NCI-H187 treated with DMSO at 0.1 percent for 48 hours (cell line): ENCODE results near the gene PNMA1.
A peak's percentile ranks its signal among the peaks of the same experiment; 100 is the strongest.
"Not testable (repeated sequence)": the region's sequence is repeated elsewhere in the genome, so short reads cannot be mapped to it uniquely, and the experiment has no call there.

Experiments used
- DNase-seq: peaks from one replicate; lab custom pipeline; 2025; lab: John Stamatoyannopoulos, UW

The PNMA1 gene

DNA sequence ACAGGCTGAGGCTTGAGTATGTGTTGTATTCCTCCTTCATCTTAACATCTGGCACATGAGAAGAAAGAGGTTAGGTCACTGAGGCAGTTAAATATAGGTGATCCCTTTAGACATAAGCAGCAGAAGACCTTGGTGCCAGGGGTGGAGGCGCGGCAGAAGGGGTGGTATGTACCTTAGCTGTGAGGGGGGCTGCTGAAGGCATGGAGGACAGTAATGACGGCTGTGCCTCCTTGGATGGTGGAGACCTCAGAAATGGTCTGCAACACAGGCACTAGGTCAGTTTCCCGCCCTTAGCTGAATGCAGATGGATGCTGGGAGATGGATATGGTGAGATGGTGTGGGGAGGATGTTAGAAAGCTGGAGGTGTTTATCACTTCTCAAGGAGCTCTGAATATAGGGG is 1.5 kb upstream of the PNMA1 start:
- no peak for DNase-seq

DNA sequence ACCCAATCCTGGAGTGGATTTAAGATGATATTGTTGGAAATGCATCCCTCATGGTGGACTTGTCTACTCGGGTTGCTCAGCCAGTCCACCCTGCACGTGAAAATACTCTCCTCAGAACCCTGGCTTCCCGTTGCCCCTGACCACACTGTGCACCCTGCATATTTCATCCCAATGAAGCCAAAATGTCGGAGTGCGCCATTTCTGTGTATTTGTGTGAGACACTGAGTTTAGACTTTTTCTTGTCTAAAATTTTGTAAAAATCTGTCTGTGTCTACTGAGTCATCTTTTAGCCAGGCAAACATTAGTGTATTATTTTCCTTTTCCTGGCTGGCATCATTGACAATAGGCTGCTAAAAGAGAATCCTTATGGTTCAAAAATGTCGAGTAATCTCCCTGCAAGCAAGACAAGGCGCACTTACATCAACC is 485 bp upstream of the PNMA1 start:
- DNase-seq = no peak

DNA sequence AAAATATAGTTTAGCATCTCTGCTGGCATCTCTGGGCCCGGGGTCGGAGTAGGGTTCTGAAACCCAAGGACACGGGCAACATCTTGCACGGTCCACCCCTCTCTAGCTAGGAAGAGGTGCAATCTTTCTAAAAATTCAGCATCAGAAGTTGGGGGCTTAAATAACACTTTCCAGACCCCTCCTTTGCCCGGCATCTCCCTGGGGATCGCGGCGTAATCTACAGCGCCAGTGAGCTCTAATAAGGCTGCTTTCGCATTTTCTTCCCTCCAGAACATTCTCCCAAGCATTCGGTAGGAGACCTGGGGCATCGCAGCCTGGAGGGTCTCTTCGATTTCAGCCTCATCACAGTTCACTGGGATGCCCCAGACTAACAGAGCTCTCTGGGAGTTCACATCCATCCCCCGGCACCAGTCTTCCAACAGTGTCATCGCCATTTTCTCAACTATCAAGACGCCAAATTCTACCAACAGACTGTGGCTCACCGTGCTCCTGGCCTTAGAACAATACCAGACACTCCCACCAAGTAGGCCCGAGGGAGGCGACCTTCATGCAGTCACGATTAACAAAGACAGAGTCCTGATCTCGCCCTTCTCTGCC is 880 bp downstream of the PNMA1 start:
- no peak for DNase-seq

DNA sequence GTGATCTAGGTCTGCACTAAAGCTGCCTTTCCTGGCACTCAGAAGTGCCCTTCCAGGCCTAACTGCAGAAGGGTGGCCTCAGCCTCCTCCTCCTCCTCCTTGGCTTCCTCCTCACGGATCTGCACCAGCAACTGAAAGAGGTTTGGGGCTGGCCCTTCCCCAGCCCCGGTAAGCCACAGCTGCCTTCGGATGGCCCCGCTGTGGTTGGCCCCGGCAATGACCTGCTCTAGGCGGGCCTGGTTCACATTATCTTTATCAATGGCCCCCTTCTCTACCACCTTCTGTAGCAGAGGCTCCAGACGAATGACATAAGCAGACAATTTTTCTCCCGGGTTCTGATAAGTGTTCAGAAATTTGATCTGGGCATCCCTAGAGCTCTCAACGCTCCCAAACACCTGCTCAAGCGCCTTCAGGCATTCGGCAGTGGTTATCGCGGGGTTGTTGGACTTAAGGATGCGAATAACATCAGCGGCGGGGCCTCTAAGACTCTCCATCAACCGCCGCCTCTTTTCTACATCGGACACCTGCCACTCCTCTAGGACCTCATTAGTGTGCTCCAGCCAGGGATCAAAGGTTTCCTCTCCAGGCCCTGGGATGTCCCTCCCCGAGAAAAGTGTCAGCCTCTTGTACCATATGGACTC is 1.5 kb downstream of the PNMA1 start:
- peak; percentile 87 for DNase-seq

DNA sequence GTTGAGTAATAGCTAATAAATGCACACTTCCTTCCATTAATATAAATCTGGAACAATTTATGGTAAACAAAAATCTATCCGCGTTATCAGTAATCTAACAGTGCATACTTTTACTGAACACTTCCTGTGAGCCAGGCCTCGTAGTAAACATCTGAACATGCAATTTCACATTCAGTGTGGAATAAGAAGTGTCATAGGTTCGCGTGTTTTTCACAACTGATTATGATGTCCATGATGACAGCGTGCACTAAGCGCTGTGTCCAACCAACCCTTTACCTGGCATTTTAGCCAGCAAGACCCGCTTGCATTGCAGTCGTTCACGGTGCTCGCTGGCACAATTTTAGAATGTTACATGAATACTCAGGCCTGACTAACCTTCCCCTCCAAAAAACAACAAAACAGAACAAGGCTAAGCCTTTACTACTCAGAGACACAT is 2.1 kb downstream of the PNMA1 start:
- no peak for DNase-seq

- DNase-seq = no peak
These were observed 3.4 kb downstream of the PNMA1 start for GRCh38 chr14:73710737-73711136.

GRCh38 chr14:73709904-73710469 is 4.2 kb downstream of the PNMA1 start:
- no peak for DNase-seq

GRCh38 chr14:73708076-73708475 is 6.1 kb downstream of the PNMA1 start:
- not testable (repeated sequence) for DNase-seq

GRCh38 chr14:73700325-73700724 is 13.9 kb downstream of the PNMA1 start:
- DNase-seq = no peak

- no peak for DNase-seq
These were observed 17.5 kb downstream of the PNMA1 start for GRCh38 chr14:73696466-73697400.

- no peak for DNase-seq
These were observed 18.2 kb downstream of the PNMA1 start for GRCh38 chr14:73695997-73696396.

- DNase-seq = no peak
These were observed 19.1 kb downstream of the PNMA1 start for GRCh38 chr14:73695082-73695481.

DNA sequence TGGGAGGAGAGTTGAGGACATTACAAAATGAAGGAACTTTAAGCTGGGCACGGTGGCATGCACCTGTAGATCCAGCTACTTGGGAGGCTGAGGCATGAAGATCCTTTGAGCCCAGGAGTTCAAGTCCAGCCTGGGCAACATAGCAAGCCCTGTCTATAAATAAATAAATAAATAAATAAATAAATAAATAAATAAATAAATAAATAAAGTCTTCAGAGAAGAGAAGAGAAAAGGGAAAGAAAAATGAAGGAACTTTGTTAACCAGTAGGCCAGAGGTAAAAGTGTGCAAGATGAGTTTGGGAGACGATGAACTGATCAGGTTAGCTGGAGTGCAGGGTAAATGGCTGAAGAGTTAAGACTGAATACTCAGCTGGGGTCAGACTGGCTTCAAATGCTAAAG is 20.1 kb downstream of the PNMA1 start:
- no peak for DNase-seq

DNA sequence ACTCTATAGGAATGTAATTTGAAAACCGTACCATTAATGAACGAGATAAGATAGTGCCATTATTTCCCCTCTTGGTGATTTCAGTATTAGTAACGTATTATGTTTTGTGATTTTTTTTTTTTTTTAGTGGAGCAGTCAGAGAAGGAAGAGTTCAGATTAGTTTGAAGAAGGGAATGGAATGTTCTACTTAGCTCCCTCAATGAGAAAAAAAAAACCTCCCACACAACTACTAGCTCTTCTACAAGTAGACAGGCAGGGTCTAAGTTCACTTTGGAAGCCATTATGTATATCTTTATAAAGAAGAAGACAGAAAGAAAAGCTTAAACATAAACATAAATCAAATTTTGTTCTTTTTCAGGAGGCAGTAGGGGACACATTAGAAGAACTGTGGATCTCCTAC is 27.3 kb downstream of the PNMA1 start:
- no peak for DNase-seq

- DNase-seq = no peak
These were observed 28.9 kb downstream of the PNMA1 start for GRCh38 chr14:73685328-73685727.

- DNase-seq = no peak
These were observed 29.6 kb downstream of the PNMA1 start for GRCh38 chr14:73684627-73685026.

DNA sequence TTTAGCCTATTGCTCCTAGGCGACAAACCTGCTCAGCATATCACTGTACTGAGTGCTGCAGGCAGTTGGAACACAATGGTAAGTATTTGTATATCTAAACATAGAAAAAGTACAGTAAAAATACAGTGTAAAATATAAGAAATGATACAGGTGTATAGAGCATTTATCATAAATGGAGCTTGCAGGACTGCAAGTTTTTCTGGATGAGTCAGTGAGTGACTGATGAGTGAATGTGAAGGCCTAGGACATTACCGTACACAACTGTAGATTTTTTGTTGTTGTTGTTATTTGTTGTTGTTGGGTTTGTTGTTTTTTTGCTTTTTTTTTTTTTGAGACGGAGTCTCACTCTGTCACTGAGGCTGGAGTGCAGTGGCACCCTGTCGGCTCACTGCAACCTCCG is 33.4 kb downstream of the PNMA1 start:
- DNase-seq = no peak

GRCh38 chr14:73678698-73679097 is 35.5 kb downstream of the PNMA1 start:
- no peak for DNase-seq

DNA sequence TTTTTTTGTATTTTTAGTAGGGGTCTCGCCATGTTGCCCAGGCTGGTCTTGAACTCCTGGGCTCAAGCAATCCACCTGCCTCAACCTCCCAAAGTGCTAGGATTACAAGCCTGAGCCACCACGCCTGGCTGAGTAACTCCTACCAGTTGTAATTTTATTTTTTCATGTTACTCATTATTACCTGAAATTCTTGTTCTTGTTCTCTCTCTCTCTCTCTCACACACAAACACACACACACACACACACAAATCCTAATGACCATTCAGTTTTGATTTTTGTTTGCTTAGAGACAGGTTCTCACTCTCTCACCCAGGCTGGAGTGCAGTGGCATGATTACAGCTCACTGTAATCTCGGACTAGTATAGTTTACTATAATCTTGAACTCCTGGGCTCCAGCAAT is 39.2 kb downstream of the PNMA1 start:
- DNase-seq = no peak

GRCh38 chr14:73667854-73668253 is 46.3 kb downstream of the PNMA1 start:
- no peak for DNase-seq

DNA sequence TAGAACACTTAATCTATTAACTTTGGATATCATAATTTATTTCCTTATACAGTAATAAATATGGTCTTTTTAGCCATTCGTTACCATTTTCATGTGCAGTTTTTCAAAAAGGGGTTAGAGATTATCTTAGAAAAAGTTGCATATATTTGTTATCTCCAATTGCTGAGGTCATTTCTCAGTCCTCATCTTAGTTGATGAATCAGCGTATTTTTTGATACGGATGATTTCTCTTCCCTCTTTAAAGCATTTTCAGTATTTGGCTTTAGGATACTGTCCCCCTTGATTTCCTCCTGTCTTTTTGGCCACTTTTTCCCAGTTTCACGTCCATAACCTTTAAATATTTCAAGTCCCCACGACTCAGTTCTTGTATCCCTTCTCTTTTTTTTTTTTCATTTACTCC is 47.6 kb downstream of the PNMA1 start:
- no peak for DNase-seq

GRCh38 chr14:73665130-73665529 is 49.1 kb downstream of the PNMA1 start:
- DNase-seq = no peak
